Activated CD4-positive, alpha-beta T cell treated with anti-CD3 and anti-CD28 coated beads, Interleukin-2, amount 10 ng/mL, durations not matched to agents 7 days and 5 days (primary cell): Measurements from ENCODE around the gene TEF. TPM values are rescaled to one million over a fixed set of nuclear protein-coding genes. Genes with fewer than 3 reads are reported as not detected.

Experiments used
- CTCF ChIA-PET: fragments of 350-600 bp; sonication (Branson Sonifier 250); formaldehyde crosslinking; loops from one replicate; lab custom pipeline; 2021; ENCODE audit warnings: antibody characterized with exemption; lab: Charles Lee
- POLR2A ChIA-PET: fragments of 350-600 bp; sonication (Branson Sonifier 250); formaldehyde crosslinking; loops from one replicate; lab custom pipeline; 2021; ENCODE audit warnings: antibody characterized with exemption; lab: Charles Lee
- DNase-seq: peaks from one replicate; pipeline ENCODE4 v3.0.0-alpha.2; 2020
- H3K27ac Mint-ChIP-seq: one replicate; pipeline ENCODE4 v1.8.0; 2021; ENCODE audit warnings: mild to moderate bottlenecking, moderate library complexity, mixed read lengths
- H3K27me3 Mint-ChIP-seq: one replicate; pipeline ENCODE4 v1.8.0; 2021; ENCODE audit warnings: mixed read lengths
- H3K36me3 Mint-ChIP-seq: one replicate; pipeline ENCODE4 v1.8.0; 2021; ENCODE audit warnings: low read depth, mixed read lengths
- H3K4me1 Mint-ChIP-seq: one replicate; pipeline ENCODE4 v1.8.0; 2021; ENCODE audit warnings: mixed read lengths
- H3K4me3 Mint-ChIP-seq: one replicate; pipeline ENCODE4 v1.8.0; 2021; ENCODE audit warnings: mild to moderate bottlenecking, moderate library complexity, mixed read lengths
- H3K9me3 Mint-ChIP-seq: one replicate; pipeline ENCODE4 v1.8.0; 2021; ENCODE audit warnings: mixed read lengths
- total RNA-seq, 2 experiments: library from RNA; stranded (reverse); gene quantifications; one replicate each; pipeline ENCODE4 v1.2.3, GENCODE V29; 2021

Gene TEF
- total RNA-seq, 2 experiments from 2014 or later = 3.4 to 4.7 TPM

DNA sequence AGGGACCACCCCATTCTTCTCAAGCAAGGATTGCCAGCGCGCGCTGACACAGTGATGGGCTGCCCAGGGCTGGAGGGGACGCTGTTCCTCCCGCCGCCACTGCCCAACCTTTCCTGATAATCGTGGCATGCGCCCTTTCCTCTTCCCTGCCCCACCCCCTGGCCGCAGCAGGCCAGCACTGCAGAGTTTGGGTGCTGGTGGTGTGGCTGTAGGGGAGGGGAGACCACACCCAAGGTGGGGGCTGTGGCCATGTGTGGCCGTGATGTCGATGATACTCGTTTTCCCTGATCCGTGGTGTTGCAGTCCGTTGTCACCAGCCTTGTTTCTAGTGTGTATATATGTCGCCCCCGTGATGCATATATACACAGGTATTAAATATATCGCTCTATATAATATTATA, 22.8 kb upstream of the TEF start:
- CTCF ChIA-PET = interaction anchor here (1.2 kb wide), 1 partner anchor 22 kb away, joined by 3 read pairs; no protein-coding TSS in a partner anchor
- no peak overlapping the region for H3K27ac Mint-ChIP-seq

DNA sequence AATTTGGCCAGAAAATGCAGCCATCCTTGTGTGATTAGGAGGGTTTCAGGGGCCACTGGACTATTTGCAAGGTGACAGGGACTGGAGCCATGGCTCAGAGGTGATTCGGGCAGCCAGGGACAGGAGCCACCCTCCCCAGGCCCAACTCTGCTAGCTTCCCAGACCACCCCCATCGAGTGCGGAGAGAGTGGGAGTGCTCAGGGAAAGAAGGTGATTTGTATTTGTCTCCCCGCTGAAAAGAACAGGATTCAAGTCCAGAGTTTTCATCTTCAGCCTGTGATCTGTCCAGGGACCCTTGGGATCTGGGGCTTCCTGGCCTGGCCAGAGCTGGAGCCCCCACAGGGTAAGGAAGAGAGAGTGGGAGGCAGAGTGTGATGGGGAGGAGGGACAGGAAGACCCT, 22.4 kb upstream of the TEF start:
- no peak for DNase-seq
- H3K36me3 Mint-ChIP-seq = peaks cover 3% of the 10 kb centered on the region
- CTCF ChIA-PET = interaction anchor here (1.2 kb wide), 1 partner anchor 21 kb away, joined by 3 read pairs; no protein-coding TSS in a partner anchor
- H3K4me1 Mint-ChIP-seq = no peaks in the 10 kb centered on the region
- H3K9me3 Mint-ChIP-seq = no peaks in the 10 kb centered on the region
- POLR2A ChIA-PET = no interaction called here
- H3K27me3 Mint-ChIP-seq = no peaks in the 10 kb centered on the region
- H3K27ac Mint-ChIP-seq = no peak overlapping the region
- H3K4me3 Mint-ChIP-seq = no peak overlapping the region

More for the DNA sequence above, 22.8 kb upstream of the TEF start:
- no peaks in the 10 kb centered on the region for H3K27me3 Mint-ChIP-seq
- H3K4me1 Mint-ChIP-seq = no peaks in the 10 kb centered on the region
- POLR2A ChIA-PET = no interaction called here
- no peak overlapping the region for H3K4me3 Mint-ChIP-seq
- DNase-seq = no peak
- H3K9me3 Mint-ChIP-seq = no peaks in the 10 kb centered on the region
- H3K36me3 Mint-ChIP-seq = peaks cover 3% of the 10 kb centered on the region

DNA sequence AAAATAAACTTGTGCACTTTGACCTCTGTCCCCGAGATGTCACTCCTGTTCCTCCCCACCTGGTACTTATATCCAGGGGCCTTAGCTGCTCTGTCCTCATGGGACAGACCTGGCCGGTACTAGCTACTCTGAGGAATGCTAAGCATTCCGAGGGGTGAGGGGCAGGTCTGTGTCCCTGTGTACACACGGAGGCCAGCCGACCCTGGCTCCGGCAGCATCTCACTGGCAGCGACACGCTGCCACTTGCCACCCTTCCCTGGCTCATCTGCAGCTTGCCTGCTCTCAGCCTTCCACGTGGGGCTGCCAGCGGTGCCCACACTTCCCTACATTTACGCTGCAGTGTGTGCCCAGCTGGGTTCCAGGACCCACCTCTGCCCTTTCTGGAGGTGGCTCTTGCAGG, 21.6 kb upstream of the TEF start:
- DNase-seq = no peak
- H3K27ac Mint-ChIP-seq = no peak overlapping the region
- ChIA-PET CTCF (interaction anchor here (0.6 to 1.3 kb wide), 2 partner anchors 11 to 29 kb away, joined by 3 to 4 read pairs; no protein-coding TSS in a partner anchor), POLR2A (no interaction called here)
- no peaks in the 10 kb centered on the region for H3K4me1 Mint-ChIP-seq
- peaks cover 2% of the 10 kb centered on the region for H3K36me3 Mint-ChIP-seq
- no peaks in the 10 kb centered on the region for H3K27me3 Mint-ChIP-seq
- no peak overlapping the region for H3K4me3 Mint-ChIP-seq
- H3K9me3 Mint-ChIP-seq = no peaks in the 10 kb centered on the region

DNA sequence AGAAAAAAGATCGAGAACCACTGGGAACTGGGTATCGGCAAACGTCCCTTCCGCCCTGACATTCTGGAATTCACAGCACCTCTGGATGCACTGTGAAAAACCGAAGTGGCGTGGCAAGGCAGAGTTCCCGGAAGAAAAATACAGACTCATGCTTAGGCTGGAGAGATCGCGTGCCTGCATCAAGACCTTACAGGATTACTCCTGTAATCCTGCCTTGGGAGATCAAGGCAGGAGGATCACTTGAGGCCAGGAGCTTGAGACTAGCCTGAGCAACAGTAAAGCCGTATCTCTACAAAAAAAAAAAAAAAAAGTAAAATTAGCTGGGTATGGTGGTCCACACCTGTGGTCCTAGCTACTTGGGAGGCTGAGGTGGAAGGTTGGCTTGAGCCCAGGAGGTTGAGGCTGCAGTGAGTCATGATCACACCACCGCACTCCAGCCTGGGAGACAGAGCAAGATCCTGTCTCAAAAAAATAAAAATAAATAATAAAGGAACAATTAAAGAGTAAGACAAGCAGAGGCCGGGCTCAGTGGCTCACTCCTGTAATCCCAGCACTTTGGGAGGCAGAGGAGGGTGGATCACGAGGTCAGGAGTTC, 19.9 kb upstream of the TEF start:
- Mint-ChIP-seq H3K27ac (no peak overlapping the region), H3K4me3 (no peak overlapping the region), H3K36me3 (peaks cover 2% of the 10 kb centered on the region), H3K4me1 (no peaks in the 10 kb centered on the region), H3K9me3 (no peaks in the 10 kb centered on the region), H3K27me3 (peaks cover 6% of the 10 kb centered on the region)
- ChIA-PET POLR2A (interaction anchor here (0.5 kb wide), 1 partner anchor 508 kb away, joined by 4 read pairs; no protein-coding TSS in a partner anchor), CTCF (interaction anchor here (1.0 kb wide), 1 partner anchor 15 kb away, joined by 3 read pairs; no protein-coding TSS in a partner anchor)
- no peak for DNase-seq

DNA sequence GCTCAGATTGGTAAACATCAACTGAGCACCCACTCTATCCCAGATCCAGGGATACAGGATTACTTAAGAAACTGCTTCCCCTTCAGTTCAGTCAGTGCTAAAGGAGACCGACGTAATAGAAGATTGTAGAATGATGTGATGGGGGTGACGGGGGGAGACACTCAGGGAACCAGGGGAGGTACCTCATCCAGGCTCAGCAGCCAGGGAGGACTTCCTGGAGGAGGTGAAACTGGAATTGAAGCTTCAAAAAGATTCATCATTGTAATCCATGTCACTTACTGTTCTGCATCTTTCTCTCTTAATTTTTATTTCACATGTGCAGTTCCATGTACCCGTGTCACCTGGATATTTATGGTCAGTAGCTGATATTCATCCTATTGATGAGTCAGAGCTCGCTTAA, 19.1 kb upstream of the TEF start:
- Mint-ChIP-seq H3K4me1 (no peaks in the 10 kb centered on the region), H3K9me3 (no peaks in the 10 kb centered on the region), H3K36me3 (peaks cover 2% of the 10 kb centered on the region), H3K4me3 (no peak overlapping the region), H3K27ac (no peak overlapping the region), H3K27me3 (peaks cover 6% of the 10 kb centered on the region)
- POLR2A ChIA-PET = no interaction called here
- no peak for DNase-seq
- CTCF ChIA-PET = interaction anchor here (1.0 to 1.7 kb wide), 2 partner anchors 9 to 65 kb away, joined by 3 to 5 read pairs; no protein-coding TSS in a partner anchor

DNA sequence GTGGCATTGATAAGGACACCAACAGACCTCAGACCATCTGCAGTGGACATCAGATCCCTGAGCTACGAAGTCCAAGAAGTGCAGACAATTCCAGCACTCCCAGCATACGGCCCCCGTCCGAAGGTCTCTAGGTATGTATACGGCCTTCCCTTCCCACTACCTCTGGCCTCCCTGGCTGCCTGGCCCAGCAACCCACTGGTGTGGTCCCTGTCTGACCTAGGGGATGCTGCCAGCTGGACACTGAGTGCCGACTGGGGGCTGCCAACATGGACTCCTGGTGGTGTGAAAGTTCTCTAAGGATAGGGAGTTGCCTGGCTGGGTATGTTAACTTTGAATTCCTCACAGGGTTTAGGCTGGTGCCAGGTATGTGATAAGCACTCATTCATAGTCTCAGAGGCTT, 17.5 kb upstream of the TEF start:
- Mint-ChIP-seq H3K9me3 (no peaks in the 10 kb centered on the region), H3K4me1 (no peaks in the 10 kb centered on the region), H3K27me3 (peaks cover 9% of the 10 kb centered on the region), H3K27ac (no peak overlapping the region), H3K36me3 (peaks cover 1% of the 10 kb centered on the region), H3K4me3 (no peak overlapping the region)
- POLR2A ChIA-PET = no interaction called here
- no peak for DNase-seq
- CTCF ChIA-PET = no interaction called here

DNA sequence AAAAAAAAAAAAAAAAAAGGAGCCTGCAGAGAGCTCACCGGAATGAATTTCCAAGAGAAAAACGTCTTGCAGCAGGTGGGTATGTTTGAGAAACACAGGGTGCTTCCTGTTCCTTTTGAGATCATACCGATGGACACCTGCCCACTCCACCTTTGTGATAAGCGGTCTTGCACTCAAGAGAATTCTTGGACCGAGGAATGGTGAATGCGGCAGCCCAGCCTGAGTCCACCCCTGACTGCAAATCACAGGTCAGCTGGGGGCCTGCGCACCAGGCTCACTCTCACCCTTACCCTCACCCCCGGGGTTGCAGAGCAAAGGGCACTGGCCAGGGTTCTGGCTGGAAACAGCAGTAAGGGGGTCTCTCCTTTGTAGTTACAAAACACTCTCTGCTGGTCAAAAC, 16.8 kb upstream of the TEF start:
- CTCF ChIA-PET = no interaction called here
- no peak overlapping the region for H3K4me3 Mint-ChIP-seq
- H3K9me3 Mint-ChIP-seq = no peaks in the 10 kb centered on the region
- POLR2A ChIA-PET = no interaction called here
- DNase-seq = no peak
- H3K27ac Mint-ChIP-seq = no peak overlapping the region
- peaks cover 9% of the 10 kb centered on the region for H3K27me3 Mint-ChIP-seq
- no peaks in the 10 kb centered on the region for H3K36me3 Mint-ChIP-seq
- H3K4me1 Mint-ChIP-seq = no peaks in the 10 kb centered on the region

DNA sequence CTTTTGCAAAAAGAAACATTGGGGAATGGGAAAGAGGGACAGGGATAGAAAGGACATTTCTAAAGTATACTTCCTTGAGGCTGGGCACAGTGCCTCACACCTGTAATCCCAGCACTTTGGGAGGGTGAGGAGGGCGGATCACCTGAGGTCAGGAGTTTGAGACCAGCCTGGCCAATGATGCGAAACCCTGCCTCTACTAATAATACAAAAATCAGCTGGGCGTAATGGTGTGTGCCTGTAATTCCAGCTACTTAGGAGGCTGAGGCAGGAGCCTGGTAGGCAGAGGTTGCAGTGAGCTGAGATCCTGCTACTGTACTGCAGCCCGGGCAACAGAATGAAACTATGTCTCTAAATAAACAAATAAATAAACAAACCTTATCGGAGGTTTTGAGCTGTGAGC, 16.3 kb upstream of the TEF start:
- H3K9me3 Mint-ChIP-seq = no peaks in the 10 kb centered on the region
- POLR2A ChIA-PET = no interaction called here
- no peaks in the 10 kb centered on the region for H3K36me3 Mint-ChIP-seq
- no peak overlapping the region for H3K27ac Mint-ChIP-seq
- peaks cover 9% of the 10 kb centered on the region for H3K27me3 Mint-ChIP-seq
- DNase-seq = no peak
- CTCF ChIA-PET = no interaction called here
- H3K4me3 Mint-ChIP-seq = no peak overlapping the region
- H3K4me1 Mint-ChIP-seq = no peaks in the 10 kb centered on the region

DNA sequence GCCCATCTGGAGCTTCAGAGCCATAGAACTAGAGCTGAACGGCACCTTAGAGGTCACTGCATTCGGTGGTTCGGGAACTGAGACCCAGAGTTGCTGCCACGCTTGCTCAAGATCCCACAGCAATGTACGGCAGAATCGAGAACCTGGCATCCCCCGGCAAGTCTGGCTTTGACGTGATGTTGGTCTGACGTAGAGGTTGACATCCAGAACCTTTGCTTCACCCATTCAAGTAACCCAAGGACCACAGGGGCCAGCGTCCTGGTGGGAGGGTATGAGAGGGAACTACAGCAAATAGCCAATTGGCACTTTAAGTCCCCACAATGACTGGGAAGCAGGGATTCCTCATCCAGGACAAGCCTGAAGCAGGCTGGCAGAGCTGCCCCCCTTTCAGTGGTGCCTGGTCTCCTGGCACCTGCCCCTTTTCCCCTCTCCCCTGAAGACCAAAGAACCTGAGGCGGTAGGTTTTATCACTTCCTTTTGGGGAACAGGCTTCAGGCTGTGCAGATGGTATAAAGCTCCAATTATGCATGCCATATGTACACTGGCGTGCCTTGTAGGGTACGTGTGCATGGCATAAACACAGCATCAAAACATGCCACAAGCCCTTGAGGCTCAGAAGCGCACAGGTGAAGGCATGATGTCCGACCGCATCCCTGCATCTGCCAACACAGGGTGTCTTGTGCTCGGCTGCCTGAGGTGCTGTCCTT, 15.3 kb upstream of the TEF start:
- Mint-ChIP-seq H3K27me3 (peaks cover 9% of the 10 kb centered on the region), H3K9me3 (no peaks in the 10 kb centered on the region), H3K27ac (no peak overlapping the region), H3K36me3 (no peaks in the 10 kb centered on the region), H3K4me1 (no peaks in the 10 kb centered on the region), H3K4me3 (no peak overlapping the region)
- CTCF ChIA-PET = interaction anchor here (0.9 kb wide), 1 partner anchor 37 kb away, joined by 3 read pairs; no protein-coding TSS in a partner anchor
- POLR2A ChIA-PET = no interaction called here
- no peak for DNase-seq

DNA sequence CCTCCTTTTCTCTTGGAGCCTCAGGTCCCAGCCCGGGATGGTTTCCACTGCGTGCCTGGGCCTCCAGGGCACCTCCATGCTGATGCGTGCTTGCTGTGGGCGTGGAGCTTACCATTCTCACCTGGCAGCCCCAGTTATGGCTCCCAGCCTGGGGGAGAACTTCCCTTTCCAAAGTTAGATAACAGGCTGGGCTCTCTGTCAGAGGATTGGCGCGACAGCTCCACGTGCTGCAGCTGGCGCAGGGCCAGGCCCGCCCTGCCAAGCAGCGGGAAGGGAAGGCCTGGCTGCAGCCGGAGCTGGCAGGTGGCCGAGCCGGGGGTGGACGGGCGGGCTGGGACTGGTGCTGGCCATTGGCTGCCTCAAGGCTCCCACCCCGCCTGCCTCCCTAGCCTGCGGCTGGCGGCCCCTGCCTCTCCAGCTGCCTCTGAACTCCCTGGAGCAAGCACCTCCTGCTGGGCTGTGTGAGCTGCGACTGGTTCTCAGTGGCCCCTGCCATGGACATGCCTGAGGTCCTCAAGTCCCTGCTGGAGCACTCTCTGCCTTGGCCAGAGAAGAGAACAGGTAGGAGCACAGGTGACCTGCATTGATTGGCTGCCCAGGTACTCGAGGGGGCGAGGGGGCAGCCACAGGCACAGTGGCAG, 14.6 kb upstream of the TEF start:
- POLR2A ChIA-PET = no interaction called here
- H3K4me1 Mint-ChIP-seq = no peaks in the 10 kb centered on the region
- H3K27me3 Mint-ChIP-seq = peaks cover 9% of the 10 kb centered on the region
- CTCF ChIA-PET = interaction anchor here (0.7 to 0.9 kb wide), 2 partner anchors 14 to 36 kb away, joined by 3 to 4 read pairs; partner anchors contain the start of gene TEF
- no peak for DNase-seq
- H3K9me3 Mint-ChIP-seq = no peaks in the 10 kb centered on the region
- no peaks in the 10 kb centered on the region for H3K36me3 Mint-ChIP-seq
- no peak overlapping the region for H3K27ac Mint-ChIP-seq
- no peak overlapping the region for H3K4me3 Mint-ChIP-seq

DNA sequence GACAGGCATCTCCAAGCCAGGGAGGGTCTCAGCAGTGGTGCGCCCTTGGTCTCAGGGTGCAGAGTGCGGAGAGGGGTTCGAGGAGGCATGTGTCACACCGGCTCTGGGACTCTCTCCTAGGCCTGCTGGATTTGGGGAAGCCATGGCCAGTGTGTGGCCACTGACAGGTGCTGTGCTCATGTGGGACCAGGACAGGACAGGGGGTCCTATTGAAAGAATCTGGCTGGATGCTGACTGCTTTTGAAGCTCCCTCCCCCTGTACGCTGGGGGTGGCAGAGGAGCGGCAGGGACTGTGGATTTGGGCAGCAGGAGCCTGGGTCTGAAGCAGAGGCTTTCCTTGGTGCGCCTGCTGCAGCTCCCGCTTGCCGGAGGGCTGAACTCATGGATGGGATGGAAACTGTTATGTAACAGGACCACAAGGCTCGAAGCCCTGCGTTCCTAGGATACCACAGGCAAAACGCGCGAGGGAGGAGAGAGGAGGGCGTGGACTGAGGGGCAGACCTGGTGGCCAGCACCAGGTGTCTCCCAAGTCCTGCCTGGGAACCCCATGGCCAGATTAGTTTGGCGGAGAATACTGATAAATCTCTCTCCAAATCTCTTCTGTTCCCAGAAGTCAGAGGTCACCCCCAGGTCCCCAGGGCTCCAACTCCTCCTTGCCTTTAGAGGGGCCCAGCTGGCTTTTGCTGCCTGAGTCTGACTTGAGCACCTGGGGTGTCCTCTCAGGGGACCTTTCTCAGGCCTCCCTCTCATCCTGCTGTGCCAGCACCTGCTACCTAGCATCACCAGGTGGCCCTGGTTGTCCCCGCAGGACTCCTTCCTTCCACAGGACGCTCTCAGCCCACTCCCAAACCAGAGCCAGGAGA, 13.8 kb upstream of the TEF start:
- ChIA-PET POLR2A (no interaction called here), CTCF (interaction anchor here (0.7 kb wide), 1 partner anchor 14 kb away, joined by 4 read pairs; the partner anchor contains the start of gene TEF)
- H3K27ac Mint-ChIP-seq = no peak overlapping the region

More for the DNA sequence above, 13.8 kb upstream of the TEF start:
- Mint-ChIP-seq H3K36me3 (no peaks in the 10 kb centered on the region), H3K9me3 (no peaks in the 10 kb centered on the region), H3K4me3 (no peak overlapping the region), H3K27me3 (peaks cover 9% of the 10 kb centered on the region), H3K4me1 (no peaks in the 10 kb centered on the region)
- DNase-seq = no peak
